WI38 (cell line): ENCODE data around the gene TPR.
A peak's percentile ranks its signal among the peaks of the same experiment; 100 is the strongest.
"Not testable (repeated sequence)": the region's sequence is repeated elsewhere in the genome, so short reads cannot be mapped to it uniquely, and the experiment has no call there.

ENCODE experiments used
- H3K4me3 ChIP-seq: 2 replicates; pipeline ENCODE4 v1.5.1; 2011; ENCODE audit warnings: low read depth, mild to moderate bottlenecking, control low read depth, low read length
- TF ChIP-seq, protein P1 (sequence below): IDR thresholded peaks from 2 replicates; pipeline ENCODE4 v1.5.1; 2012; ENCODE audit warnings: low read depth, mild to moderate bottlenecking, control low read depth, low read length

The TPR gene

DNA sequence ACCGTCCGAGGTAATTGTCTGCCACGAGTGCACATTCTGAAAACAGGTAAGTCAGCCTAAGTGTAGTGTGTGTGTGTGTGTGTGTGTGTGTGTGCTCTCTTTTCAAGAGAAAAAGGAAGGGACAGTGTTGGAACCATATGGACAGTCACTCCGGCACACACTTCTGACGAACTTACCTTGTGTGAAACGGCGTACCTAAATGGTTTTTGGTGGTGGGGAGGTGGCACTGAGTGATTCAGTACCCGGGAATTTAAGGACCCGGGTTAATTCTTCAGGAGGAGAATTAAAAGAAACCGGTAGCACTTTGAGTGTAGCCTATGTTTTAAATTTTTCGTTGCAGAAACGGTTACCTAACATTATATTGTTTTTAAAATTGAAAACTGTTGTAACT, 871 bp upstream of the TPR start:
- H3K4me3 ChIP-seq, result peak overlapping the region; percentile 83
- TF ChIP-seq, protein P1, sequence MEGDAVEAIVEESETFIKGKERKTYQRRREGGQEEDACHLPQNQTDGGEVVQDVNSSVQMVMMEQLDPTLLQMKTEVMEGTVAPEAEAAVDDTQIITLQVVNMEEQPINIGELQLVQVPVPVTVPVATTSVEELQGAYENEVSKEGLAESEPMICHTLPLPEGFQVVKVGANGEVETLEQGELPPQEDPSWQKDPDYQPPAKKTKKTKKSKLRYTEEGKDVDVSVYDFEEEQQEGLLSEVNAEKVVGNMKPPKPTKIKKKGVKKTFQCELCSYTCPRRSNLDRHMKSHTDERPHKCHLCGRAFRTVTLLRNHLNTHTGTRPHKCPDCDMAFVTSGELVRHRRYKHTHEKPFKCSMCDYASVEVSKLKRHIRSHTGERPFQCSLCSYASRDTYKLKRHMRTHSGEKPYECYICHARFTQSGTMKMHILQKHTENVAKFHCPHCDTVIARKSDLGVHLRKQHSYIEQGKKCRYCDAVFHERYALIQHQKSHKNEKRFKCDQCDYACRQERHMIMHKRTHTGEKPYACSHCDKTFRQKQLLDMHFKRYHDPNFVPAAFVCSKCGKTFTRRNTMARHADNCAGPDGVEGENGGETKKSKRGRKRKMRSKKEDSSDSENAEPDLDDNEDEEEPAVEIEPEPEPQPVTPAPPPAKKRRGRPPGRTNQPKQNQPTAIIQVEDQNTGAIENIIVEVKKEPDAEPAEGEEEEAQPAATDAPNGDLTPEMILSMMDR, result no peak

DNA sequence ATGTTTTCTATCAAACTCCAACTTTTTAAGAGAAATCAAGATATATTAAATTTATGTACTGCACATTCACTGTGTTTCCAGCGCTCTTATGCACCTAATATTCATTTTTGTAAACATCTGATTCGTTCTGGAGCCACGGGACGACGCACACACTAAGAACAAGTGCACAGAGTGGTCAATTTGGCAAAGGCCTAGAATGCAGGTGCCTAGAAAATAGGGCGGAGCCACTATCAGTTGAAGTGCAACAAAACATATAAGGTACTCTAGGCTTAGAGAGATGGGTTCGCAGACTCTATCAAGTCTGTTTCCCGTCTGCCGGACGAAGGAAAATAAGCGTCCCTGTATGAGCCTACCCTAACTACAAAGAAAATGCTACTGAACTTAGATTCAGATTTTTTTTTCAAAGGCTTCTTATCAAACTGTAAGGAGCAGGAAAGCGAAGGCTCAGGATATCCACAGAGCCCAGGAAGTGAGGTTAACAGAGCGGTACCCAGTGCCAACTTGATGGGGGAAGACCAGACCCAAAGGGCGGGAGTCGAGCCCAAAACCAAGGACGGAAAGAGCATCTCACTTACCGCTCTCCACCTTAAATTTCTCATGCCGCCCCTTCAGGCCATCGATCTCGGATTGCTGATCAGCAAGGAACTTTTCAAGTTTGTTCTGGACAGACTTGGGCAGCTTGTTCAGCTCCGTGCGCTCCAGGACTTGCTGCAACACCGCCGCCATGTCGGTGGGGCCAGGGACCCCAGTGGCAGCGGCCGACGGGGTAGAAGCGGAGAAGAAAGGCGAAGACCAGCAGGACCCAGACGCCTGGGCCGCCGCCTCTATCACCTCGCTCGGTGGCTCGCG, 526 bp downstream of the TPR start:
- peak overlapping the region; percentile 83 for H3K4me3 ChIP-seq
- TF ChIP-seq, protein P1, result no peak

DNA sequence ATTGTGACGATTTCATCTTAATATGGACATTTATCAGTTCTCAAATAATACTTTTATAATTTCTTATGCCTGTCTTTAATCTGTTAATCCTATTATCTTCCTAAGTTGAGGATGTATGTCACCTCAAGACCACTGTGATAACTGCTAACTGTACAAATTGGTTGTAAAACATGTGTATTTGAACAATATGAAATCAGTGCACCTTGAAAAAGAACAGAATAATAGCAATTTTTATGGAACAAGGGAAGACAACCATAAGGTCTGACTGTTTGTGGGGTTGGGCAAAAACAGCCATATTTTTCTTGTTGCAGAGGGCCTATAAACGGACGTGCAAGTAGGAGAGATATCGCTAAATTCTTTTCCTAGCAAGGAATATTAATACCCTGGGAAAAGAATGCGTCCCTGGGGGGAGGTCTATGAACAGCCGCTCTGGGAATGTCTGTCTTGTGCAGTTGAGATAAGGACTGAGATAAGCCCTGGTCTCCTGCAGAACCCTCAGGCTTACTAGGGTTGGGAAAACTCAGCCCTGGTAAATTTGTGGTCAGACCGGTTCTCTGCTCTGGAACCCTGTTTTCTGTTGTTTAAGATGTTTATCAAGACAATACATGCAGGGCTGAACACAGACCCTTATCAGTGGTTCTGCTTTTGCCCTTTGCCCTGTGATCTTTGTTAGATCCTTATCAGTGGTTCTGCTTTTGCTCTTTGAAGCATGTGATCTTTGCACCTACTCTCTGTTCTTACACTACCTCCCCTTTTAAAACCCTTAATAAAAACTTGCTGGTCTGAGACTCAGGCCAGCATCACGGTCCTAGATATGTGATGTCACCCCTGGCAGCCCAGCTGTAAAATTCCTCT, 27.0 kb downstream of the TPR start:
- not testable (repeated sequence) for H3K4me3 ChIP-seq

DNA sequence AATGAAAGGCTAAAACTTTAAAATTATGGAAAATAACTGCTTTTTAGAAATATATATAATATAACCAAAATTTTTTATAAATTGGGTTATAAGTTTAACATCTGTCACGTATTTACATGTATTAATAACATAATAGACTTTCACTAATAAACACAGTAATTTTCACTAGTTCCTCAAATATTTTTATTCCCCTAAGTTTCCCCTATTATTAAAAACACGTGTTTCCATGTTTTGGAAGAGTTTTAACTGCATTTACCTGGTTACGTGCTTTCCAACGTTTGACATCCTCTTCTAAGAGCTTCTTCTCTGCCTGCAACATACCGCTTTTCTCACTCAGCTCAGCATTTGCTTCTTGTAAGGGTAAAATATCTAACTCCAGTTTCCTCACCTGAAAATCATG, 34.3 kb downstream of the TPR start:
- TF ChIP-seq, protein P1, result no peak
- no peak overlapping the region for H3K4me3 ChIP-seq

DNA sequence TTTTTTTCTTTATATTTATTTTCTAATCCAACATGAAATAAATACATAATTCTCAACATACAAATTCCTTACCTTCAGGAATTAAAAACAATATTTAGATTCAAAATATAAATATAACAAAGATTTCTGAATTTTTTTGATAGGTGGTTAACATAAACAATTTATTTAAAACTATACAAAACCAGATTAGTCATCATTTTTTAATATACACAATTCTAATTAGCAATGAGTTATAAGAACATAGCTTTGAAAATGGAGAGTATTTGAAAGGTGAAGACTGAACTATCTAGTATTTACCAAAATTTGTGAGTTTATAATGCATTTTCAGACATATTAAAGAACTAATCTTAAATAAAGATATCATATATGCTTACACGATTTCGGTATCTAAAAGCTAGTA, 37.5 kb downstream of the TPR start:
- no peak overlapping the region for H3K4me3 ChIP-seq
- TF ChIP-seq, protein P1, result no peak

DNA sequence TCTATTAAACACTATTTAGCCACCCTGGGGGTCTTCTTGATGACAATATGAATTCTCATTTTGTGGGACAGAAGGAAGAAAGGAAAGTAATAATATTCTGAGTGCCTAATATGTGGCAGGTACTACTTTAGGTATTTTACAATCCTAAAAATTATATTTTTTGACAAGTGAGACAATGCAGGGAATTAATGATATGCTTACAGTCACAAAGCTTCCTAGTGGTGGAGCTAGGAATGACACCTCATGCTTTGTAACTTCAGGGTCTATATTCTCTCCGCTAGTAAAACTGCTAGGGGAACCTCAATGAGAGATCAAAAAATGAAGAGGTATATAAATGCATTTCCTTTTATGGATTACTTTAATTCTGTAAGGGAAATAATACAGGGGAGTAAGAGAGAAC, 44.3 kb downstream of the TPR start:
- no peak overlapping the region for H3K4me3 ChIP-seq
- TF ChIP-seq, protein P1, result peak; percentile 23; the same call in 1 of the 2 replicates

DNA sequence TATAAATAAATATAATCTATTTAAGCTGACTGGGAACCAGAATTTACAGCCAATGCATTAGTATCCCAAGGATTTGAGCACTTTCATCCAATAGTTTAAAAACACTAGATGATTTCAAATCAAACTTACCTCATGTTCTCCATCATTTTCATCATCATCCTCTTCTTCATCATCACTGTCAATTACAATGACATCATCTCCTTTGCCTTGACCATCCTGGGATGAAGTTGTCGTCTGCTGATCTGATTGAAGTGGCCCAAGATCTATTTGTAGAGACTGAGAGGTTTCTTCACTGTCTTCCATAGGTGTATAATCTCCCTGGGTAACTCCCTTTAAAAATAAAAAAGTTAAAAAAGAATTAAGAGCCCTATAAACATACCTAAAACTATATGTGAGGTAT, 47.7 kb downstream of the TPR start:
- TF ChIP-seq, protein P1, result no peak
- no peak overlapping the region for H3K4me3 ChIP-seq
